Lung (tissue), 12 donors: ENCODE results near the gene LRP1B. TPM values are rescaled to one million over a fixed set of nuclear protein-coding genes. Genes with fewer than 3 reads are reported as not detected.

Source experiments
- ATAC-seq: fragments of 200-7000 bp; cut with Tn5 transposase; one replicate; pipeline ENCODE4 v1.9.1; 2020; ENCODE audit warnings: moderate number of reproducible peaks; ENCODE audit not compliant: insufficient read depth, low FRiP score
- DNase-seq, 3 donors: peaks; one replicate each; pipeline ENCODE4 v3.0.0-alpha.2; 2013 to 2017
- H3K27ac ChIP-seq, 2 donors: one replicate each; pipeline ENCODE4 v1.5.1; 2013; ENCODE audit warnings: mild to moderate bottlenecking in 2 of 2, moderate library complexity in 2 of 2, control low read depth in 1 of 2, inconsistent platforms in 1 of 2, low read depth in 1 of 2, low read length in 1 of 2
- H3K27me3 ChIP-seq, 3 donors: one replicate each; pipeline ENCODE4 v1.5.1; 2013; ENCODE audit warnings: low read length in 2 of 3; ENCODE audit not compliant: control insufficient read depth in 3 of 3, insufficient read depth in 3 of 3
- H3K36me3 ChIP-seq, 4 donors: one replicate each; pipeline ENCODE4 v1.5.1; 2013; ENCODE audit warnings: low read length in 4 of 4, mild to moderate bottlenecking in 1 of 4, moderate library complexity in 1 of 4; ENCODE audit not compliant: control insufficient read depth in 4 of 4, insufficient read depth in 4 of 4
- H3K4me1 ChIP-seq, 5 donors: one replicate each; pipeline ENCODE4 v1.5.1; 2013; ENCODE audit warnings: low read length in 5 of 5, mild to moderate bottlenecking in 2 of 5, moderate library complexity in 1 of 5; ENCODE audit not compliant: control insufficient read depth in 5 of 5, insufficient read depth in 5 of 5
- H3K4me3 ChIP-seq: one replicate; pipeline ENCODE4 v1.5.1; 2013; ENCODE audit warnings: mild to moderate bottlenecking, control low read depth, moderate library complexity
- H3K9ac ChIP-seq, 2 donors: one replicate each; pipeline ENCODE4 v1.5.1; 2013; ENCODE audit warnings: low read length in 2 of 2, control low read depth in 1 of 2; ENCODE audit not compliant: insufficient read depth in 1 of 2
- H3K9me3 ChIP-seq, 4 donors: one replicate each; pipeline ENCODE4 v1.5.1; 2013; ENCODE audit warnings: low read length in 3 of 4, mild to moderate bottlenecking in 1 of 4, moderate library complexity in 1 of 4; ENCODE audit not compliant: control insufficient read depth in 4 of 4, insufficient read depth in 3 of 4
- WGBS, 2 donors: extraction: QIAGEN DNeasy Blood & Tissue Kit; methylation state at CpG; one replicate each; pipeline ENCODE4 v1.1.7; 2013; 5-methylcytosine and 5-hydroxymethylcytosine counted together
- polyA plus RNA-seq, 2 donors: library from polyadenylated mRNA; stranded (reverse); fragments of 200-250 nt; gene quantifications; one replicate each; pipeline ENCODE4 v1.2.1, GENCODE V29; 2013
- total RNA-seq, 2 donors: library from RNA; depleted of rRNA in 1 of 2; stranded (reverse); fragments of >200 nt in 1 of 2; gene quantifications; one replicate each; pipeline ENCODE4 v1.2.1, GENCODE V29; 2014 to 2021
- TF ChIP-seq, protein P1 (sequence below): IDR thresholded peaks from 2 replicates; pipeline ENCODE4 v1.5.1; 2012; ENCODE audit warnings: mild to moderate bottlenecking; ENCODE audit errors: control extremely low read depth, extremely low read depth
- donor health status: control.
- donor health status: control.
- donor health status: Bipolar disorder and iron deficiency.
- donor health status: healthy.
- donor health status: DM: yes; HTN: yes; CAD: no.

The LRP1B gene
- total and polyA plus RNA-seq, 4 donors, result 0.01 to 6.5 (median 0.16) TPM

DNA sequence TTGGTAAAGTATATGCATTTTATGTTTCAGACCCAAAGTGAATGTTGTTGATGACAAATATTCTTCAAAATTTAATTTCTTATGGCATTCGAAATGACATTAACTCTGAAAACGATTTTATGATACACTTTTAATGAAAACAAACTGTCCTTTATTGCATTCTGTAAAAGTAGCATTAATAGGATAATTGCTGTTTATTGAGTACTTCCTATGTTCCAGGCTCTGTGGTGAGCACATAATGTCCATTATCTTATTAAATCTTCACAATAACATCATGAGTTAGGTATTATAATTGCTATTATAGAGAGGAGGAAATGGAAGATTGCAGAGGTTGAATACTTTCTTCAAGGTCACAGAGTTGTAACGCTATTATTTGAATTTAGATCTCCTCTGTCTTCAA lies 638.0 kb downstream of the LRP1B start:
- TF ChIP-seq, protein P1, sequence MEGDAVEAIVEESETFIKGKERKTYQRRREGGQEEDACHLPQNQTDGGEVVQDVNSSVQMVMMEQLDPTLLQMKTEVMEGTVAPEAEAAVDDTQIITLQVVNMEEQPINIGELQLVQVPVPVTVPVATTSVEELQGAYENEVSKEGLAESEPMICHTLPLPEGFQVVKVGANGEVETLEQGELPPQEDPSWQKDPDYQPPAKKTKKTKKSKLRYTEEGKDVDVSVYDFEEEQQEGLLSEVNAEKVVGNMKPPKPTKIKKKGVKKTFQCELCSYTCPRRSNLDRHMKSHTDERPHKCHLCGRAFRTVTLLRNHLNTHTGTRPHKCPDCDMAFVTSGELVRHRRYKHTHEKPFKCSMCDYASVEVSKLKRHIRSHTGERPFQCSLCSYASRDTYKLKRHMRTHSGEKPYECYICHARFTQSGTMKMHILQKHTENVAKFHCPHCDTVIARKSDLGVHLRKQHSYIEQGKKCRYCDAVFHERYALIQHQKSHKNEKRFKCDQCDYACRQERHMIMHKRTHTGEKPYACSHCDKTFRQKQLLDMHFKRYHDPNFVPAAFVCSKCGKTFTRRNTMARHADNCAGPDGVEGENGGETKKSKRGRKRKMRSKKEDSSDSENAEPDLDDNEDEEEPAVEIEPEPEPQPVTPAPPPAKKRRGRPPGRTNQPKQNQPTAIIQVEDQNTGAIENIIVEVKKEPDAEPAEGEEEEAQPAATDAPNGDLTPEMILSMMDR, result no peak
- no peak overlapping the region for H3K9ac ChIP-seq
- WGBS, 2 donors, result 75 to 78% methylated on average over 3 of the region's 3 CpGs
- H3K9me3 ChIP-seq, result no peaks in the 10 kb centered on the region
- no peak overlapping the region for H3K4me3 ChIP-seq
- DNase-seq (no peak), ATAC-seq (no peak)
- no peak overlapping the region for H3K27ac ChIP-seq
- peaks cover 0 to 4% (median 0%) of the 10 kb centered on the region in 5 donors for H3K4me1 ChIP-seq
- H3K36me3 ChIP-seq, result no peaks in the 10 kb centered on the region
- H3K27me3 ChIP-seq, result no peaks in the 10 kb centered on the region

DNA sequence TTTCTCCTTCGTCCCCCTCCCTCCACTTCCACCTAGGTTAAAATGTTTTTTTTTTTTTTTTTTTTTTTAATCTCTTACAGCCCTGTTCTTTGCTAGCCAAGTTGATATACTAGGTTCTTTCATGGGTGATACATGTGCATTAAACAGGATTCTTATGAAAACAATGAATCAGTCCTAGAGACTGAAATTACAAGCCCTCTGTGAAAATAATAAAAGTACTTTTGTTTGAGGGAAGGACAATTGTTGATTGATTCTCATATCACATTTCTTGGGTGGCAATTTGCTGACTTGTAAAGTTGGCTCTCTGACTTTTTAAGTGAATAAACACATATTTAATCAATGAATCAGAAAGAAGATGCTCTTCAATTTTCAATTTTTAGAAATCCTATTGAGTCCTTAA lies 639.9 kb downstream of the LRP1B start:
- 71 to 74% methylated on average over 1 of the region's 1 CpG for WGBS, 2 donors
- H3K4me1 ChIP-seq, result peaks cover 0 to 4% (median 0%) of the 10 kb centered on the region in 5 donors
- ATAC-seq (no peak), DNase-seq (peak in 1 of 3 donors; percentile 15)
- no peak overlapping the region for H3K9ac ChIP-seq
- no peaks in the 10 kb centered on the region for H3K27me3 ChIP-seq
- no peaks in the 10 kb centered on the region for H3K36me3 ChIP-seq
- H3K27ac ChIP-seq, result no peak overlapping the region
- TF ChIP-seq, protein P1, result no peak
- no peaks in the 10 kb centered on the region for H3K9me3 ChIP-seq
- H3K4me3 ChIP-seq, result no peak overlapping the region

DNA sequence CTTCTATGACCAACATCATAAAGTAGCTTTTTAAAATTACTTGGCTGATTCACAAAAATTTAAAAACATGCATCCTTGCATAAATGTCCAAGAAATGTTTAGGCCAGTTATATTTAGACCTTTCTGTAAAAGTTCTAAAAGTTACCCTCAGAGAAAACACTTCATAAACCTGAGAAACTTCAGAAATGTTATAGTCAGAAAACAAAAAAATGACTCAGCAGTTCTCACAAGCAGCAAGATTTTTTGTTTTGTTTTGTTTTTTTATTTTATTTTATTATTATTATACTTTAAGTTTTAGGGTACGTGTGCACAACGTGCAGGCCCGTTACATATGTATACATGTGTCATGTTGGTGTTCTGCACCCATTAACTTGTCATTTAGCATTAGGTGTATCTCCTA lies 648.1 kb downstream of the LRP1B start:
- no peak overlapping the region for H3K4me3 ChIP-seq
- WGBS, 2 donors, result 90 to 98% methylated on average over 3 of the region's 3 CpGs
- no peak for ATAC-seq

DNA sequence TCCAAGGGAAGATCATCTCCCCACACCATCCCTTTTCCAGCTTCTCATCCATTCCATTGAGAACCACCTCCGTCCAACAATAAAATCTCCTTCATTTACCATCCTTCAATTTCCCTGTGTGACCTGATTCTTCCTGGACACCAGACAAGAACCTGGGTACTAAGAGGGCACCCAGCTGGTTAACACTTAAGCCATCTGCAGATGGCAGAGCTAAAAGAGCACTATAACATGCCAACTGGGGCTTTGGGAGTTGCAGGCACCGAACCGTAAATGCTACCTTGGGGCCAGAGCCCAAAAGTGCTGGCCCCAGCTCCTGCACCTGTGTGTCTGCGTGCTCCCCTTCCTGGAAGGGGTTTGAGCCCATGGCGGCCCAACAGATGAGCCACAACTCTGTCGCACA lies 655.0 kb downstream of the LRP1B start:
- Histone ChIP-seq H3K27me3 (no peaks in the 10 kb centered on the region), H3K36me3 (no peaks in the 10 kb centered on the region), H3K27ac (no peak overlapping the region), H3K9ac (no peak overlapping the region), H3K4me1 (no peaks in the 10 kb centered on the region), H3K9me3 (no peaks in the 10 kb centered on the region), H3K4me3 (no peak overlapping the region)
- TF ChIP-seq, protein P1, result no peak
- 76 to 78% methylated on average over 6 of the region's 6 CpGs for WGBS, 2 donors
- no peak for DNase-seq
- no peak for ATAC-seq

More for the DNA sequence above, 648.1 kb downstream of the LRP1B start:
- Histone ChIP-seq H3K27me3 (no peaks in the 10 kb centered on the region), H3K4me1 (no peaks in the 10 kb centered on the region), H3K9me3 (no peaks in the 10 kb centered on the region), H3K9ac (no peak overlapping the region), H3K27ac (no peak overlapping the region), H3K36me3 (no peaks in the 10 kb centered on the region)
- TF ChIP-seq, protein P1, result no peak
- no peak for DNase-seq
